ENCODE data around the gene ERGIC1. TPM values are rescaled to one million over a fixed set of nuclear protein-coding genes. Genes with fewer than 3 reads are reported as not detected.

The ERGIC1 gene
- polyA plus RNA-seq, 4 donors: 58.1 to 127 (median 94.1) TPM

GRCh38 chr5:172870715-172871461 lies 36.8 kb downstream of the ERGIC1 start:
- Histone ChIP-seq H3K27ac (ENCODE audit: low read depth in 1 of 3, low read length in 2 of 3) (peak overlapping the region in 2 of 3 donors; percentile 65 to 82), H3K4me3 (ENCODE audit: low read depth in 1 of 3, low read length in 3 of 3) (no peak overlapping the region), H3K36me3 (ENCODE audit: control insufficient read depth in 3 of 3, insufficient read depth in 2 of 3, low read depth in 1 of 3, low read length in 3 of 3) (peaks cover 0 to 47% (median 0%) of the 10 kb centered on the region in 3 donors), H3K9me3 (ENCODE audit: control insufficient read depth in 2 of 2, insufficient read depth in 1 of 2, low read depth in 1 of 2, low read length in 1 of 2) (no peaks in the 10 kb centered on the region), H3K4me1 (ENCODE audit: control insufficient read depth in 3 of 3, insufficient read depth in 2 of 3, low read depth in 1 of 3, low read length in 2 of 3) (peaks cover 0 to 10% (median 9%) of the 10 kb centered on the region in 3 donors), H3K27me3 (ENCODE audit: control insufficient read depth in 3 of 3, insufficient read depth in 3 of 3, low read length in 3 of 3) (no peaks in the 10 kb centered on the region)
- DNase-seq: no peak
- WGBS, 3 donors: 72 to 83% (median 83%) methylated on average over 20 of the region's 20 CpGs
- FAIRE-seq: no peak

GRCh38 chr5:172871536-172871935 lies 37.5 kb downstream of the ERGIC1 start:
- Histone ChIP-seq H3K36me3 (ENCODE audit: control insufficient read depth in 3 of 3, insufficient read depth in 2 of 3, low read depth in 1 of 3, low read length in 3 of 3) (peaks cover 0 to 44% (median 0%) of the 10 kb centered on the region in 3 donors), H3K9me3 (ENCODE audit: control insufficient read depth in 2 of 2, insufficient read depth in 1 of 2, low read depth in 1 of 2, low read length in 1 of 2) (no peaks in the 10 kb centered on the region), H3K27me3 (ENCODE audit: control insufficient read depth in 3 of 3, insufficient read depth in 3 of 3, low read length in 3 of 3) (no peaks in the 10 kb centered on the region), H3K4me1 (ENCODE audit: control insufficient read depth in 3 of 3, insufficient read depth in 2 of 3, low read depth in 1 of 3, low read length in 2 of 3) (peaks cover 0 to 10% (median 9%) of the 10 kb centered on the region in 3 donors), H3K4me3 (ENCODE audit: low read depth in 1 of 3, low read length in 3 of 3) (no peak overlapping the region), H3K27ac (ENCODE audit: low read depth in 1 of 3, low read length in 2 of 3) (peak overlapping the region in 2 of 3 donors; percentile 65 to 82)
- WGBS, 3 donors: 80 to 89% (median 82%) methylated on average over 3 of the region's 3 CpGs
- no peak for FAIRE-seq
- no peak for DNase-seq

GRCh38 chr5:172871982-172872381 lies 37.9 kb downstream of the ERGIC1 start:
- DNase-seq: no peak
- Histone ChIP-seq H3K36me3 (ENCODE audit: control insufficient read depth in 3 of 3, insufficient read depth in 2 of 3, low read depth in 1 of 3, low read length in 3 of 3) (peaks cover 0 to 44% (median 0%) of the 10 kb centered on the region in 3 donors), H3K4me3 (ENCODE audit: low read depth in 1 of 3, low read length in 3 of 3) (no peak overlapping the region), H3K4me1 (ENCODE audit: control insufficient read depth in 3 of 3, insufficient read depth in 2 of 3, low read depth in 1 of 3, low read length in 2 of 3) (peaks cover 0 to 10% (median 9%) of the 10 kb centered on the region in 3 donors), H3K27me3 (ENCODE audit: control insufficient read depth in 3 of 3, insufficient read depth in 3 of 3, low read length in 3 of 3) (no peaks in the 10 kb centered on the region), H3K9me3 (ENCODE audit: control insufficient read depth in 2 of 2, insufficient read depth in 1 of 2, low read depth in 1 of 2, low read length in 1 of 2) (no peaks in the 10 kb centered on the region), H3K27ac (ENCODE audit: low read depth in 1 of 3, low read length in 2 of 3) (peak overlapping the region in 2 of 3 donors; percentile 65 to 82)
- FAIRE-seq: no peak
- WGBS, 3 donors: 72 to 79% (median 74%) methylated on average over 5 of the region's 5 CpGs

- no peaks in the 10 kb centered on the region for H3K9me3 ChIP-seq (ENCODE audit: control insufficient read depth in 2 of 2, insufficient read depth in 1 of 2, low read depth in 1 of 2, low read length in 1 of 2)
- peaks cover 0 to 9% (median 6%) of the 10 kb centered on the region in 3 donors for H3K4me1 ChIP-seq (ENCODE audit: control insufficient read depth in 3 of 3, insufficient read depth in 2 of 3, low read depth in 1 of 3, low read length in 2 of 3)
- FAIRE-seq: no peak
- H3K27me3 ChIP-seq (ENCODE audit: control insufficient read depth in 3 of 3, insufficient read depth in 3 of 3, low read length in 3 of 3): no peaks in the 10 kb centered on the region
- no peak overlapping the region for H3K4me3 ChIP-seq (ENCODE audit: low read depth in 1 of 3, low read length in 3 of 3)
- H3K27ac ChIP-seq (ENCODE audit: low read depth in 1 of 3, low read length in 2 of 3): peak overlapping the region in 2 of 3 donors; percentile 65 to 82
- no peak for DNase-seq
- WGBS, 3 donors: 42 to 86% (median 75%) methylated on average over 13 of the region's 13 CpGs
- H3K36me3 ChIP-seq (ENCODE audit: control insufficient read depth in 3 of 3, insufficient read depth in 2 of 3, low read depth in 1 of 3, low read length in 3 of 3): peaks cover 0 to 40% (median 0%) of the 10 kb centered on the region in 3 donors
Measured at GRCh38 chr5:172872997-172873491, 39.0 kb downstream of the ERGIC1 start.

GRCh38 chr5:172873513-172873912 lies 39.5 kb downstream of the ERGIC1 start:
- no peaks in the 10 kb centered on the region for H3K27me3 ChIP-seq (ENCODE audit: control insufficient read depth in 3 of 3, insufficient read depth in 3 of 3, low read length in 3 of 3)
- WGBS, 3 donors: 78 to 95% (median 89%) methylated on average over 3 of the region's 3 CpGs
- no peaks in the 10 kb centered on the region for H3K9me3 ChIP-seq (ENCODE audit: control insufficient read depth in 2 of 2, insufficient read depth in 1 of 2, low read depth in 1 of 2, low read length in 1 of 2)
- FAIRE-seq (no peak), DNase-seq (no peak)
- peak overlapping the region in 2 of 3 donors; percentile 65 to 82 for H3K27ac ChIP-seq (ENCODE audit: low read depth in 1 of 3, low read length in 2 of 3)
- H3K4me3 ChIP-seq (ENCODE audit: low read depth in 1 of 3, low read length in 3 of 3): no peak overlapping the region
- H3K4me1 ChIP-seq (ENCODE audit: control insufficient read depth in 3 of 3, insufficient read depth in 2 of 3, low read depth in 1 of 3, low read length in 2 of 3): peaks cover 0 to 9% (median 4%) of the 10 kb centered on the region in 3 donors
- H3K36me3 ChIP-seq (ENCODE audit: control insufficient read depth in 3 of 3, insufficient read depth in 2 of 3, low read depth in 1 of 3, low read length in 3 of 3): peaks cover 0 to 42% (median 0%) of the 10 kb centered on the region in 3 donors

GRCh38 chr5:172874647-172875504 lies 40.8 kb downstream of the ERGIC1 start:
- peaks cover 0 to 44% (median 0%) of the 10 kb centered on the region in 3 donors for H3K36me3 ChIP-seq (ENCODE audit: control insufficient read depth in 3 of 3, insufficient read depth in 2 of 3, low read depth in 1 of 3, low read length in 3 of 3)
- H3K27ac ChIP-seq (ENCODE audit: low read depth in 1 of 3, low read length in 2 of 3): no peak overlapping the region
- DNase-seq (no peak), FAIRE-seq (no peak)
- peaks cover 0 to 9% (median 4%) of the 10 kb centered on the region in 3 donors for H3K4me1 ChIP-seq (ENCODE audit: control insufficient read depth in 3 of 3, insufficient read depth in 2 of 3, low read depth in 1 of 3, low read length in 2 of 3)
- no peak overlapping the region for H3K4me3 ChIP-seq (ENCODE audit: low read depth in 1 of 3, low read length in 3 of 3)
- no peaks in the 10 kb centered on the region for H3K27me3 ChIP-seq (ENCODE audit: control insufficient read depth in 3 of 3, insufficient read depth in 3 of 3, low read length in 3 of 3)
- WGBS, 3 donors: 87 to 94% (median 92%) methylated on average over 8 of the region's 8 CpGs
- no peaks in the 10 kb centered on the region for H3K9me3 ChIP-seq (ENCODE audit: control insufficient read depth in 2 of 2, insufficient read depth in 1 of 2, low read depth in 1 of 2, low read length in 1 of 2)

- H3K4me1 ChIP-seq (ENCODE audit: control insufficient read depth in 3 of 3, insufficient read depth in 2 of 3, low read depth in 1 of 3, low read length in 2 of 3): peaks cover 0 to 9% (median 4%) of the 10 kb centered on the region in 3 donors
- FAIRE-seq: no peak
- WGBS, 3 donors: 76 to 90% (median 80%) methylated on average over 7 of the region's 7 CpGs
- no peaks in the 10 kb centered on the region for H3K9me3 ChIP-seq (ENCODE audit: control insufficient read depth in 2 of 2, insufficient read depth in 1 of 2, low read depth in 1 of 2, low read length in 1 of 2)
- H3K4me3 ChIP-seq (ENCODE audit: low read depth in 1 of 3, low read length in 3 of 3): no peak overlapping the region
- no peaks in the 10 kb centered on the region for H3K27me3 ChIP-seq (ENCODE audit: control insufficient read depth in 3 of 3, insufficient read depth in 3 of 3, low read length in 3 of 3)
- DNase-seq: no peak
- H3K27ac ChIP-seq (ENCODE audit: low read depth in 1 of 3, low read length in 2 of 3): peak overlapping the region in 1 of 3 donors; percentile 32
- peaks cover 0 to 44% (median 0%) of the 10 kb centered on the region in 3 donors for H3K36me3 ChIP-seq (ENCODE audit: control insufficient read depth in 3 of 3, insufficient read depth in 2 of 3, low read depth in 1 of 3, low read length in 3 of 3)
Measured at GRCh38 chr5:172875505-172876279, 41.6 kb downstream of the ERGIC1 start.

Measured in small intestine (tissue), 7 donors.